HG02588 (cell line): Measurements from ENCODE around the gene CCR8.
A peak's percentile ranks its signal among the peaks of the same experiment; 100 is the strongest.
"Not testable (repeated sequence)": the region's sequence is repeated elsewhere in the genome, so short reads cannot be mapped to it uniquely, and the experiment has no call there.

Experiments
- ATAC-seq: cut with Tn5 transposase; IDR thresholded peaks from one replicate; pipeline ENCODE4 v1.9.1; 2021; ENCODE audit warnings: mild to moderate bottlenecking, moderate library complexity; ENCODE audit not compliant: unreplicated experiment

CCR8 gene

DNA sequence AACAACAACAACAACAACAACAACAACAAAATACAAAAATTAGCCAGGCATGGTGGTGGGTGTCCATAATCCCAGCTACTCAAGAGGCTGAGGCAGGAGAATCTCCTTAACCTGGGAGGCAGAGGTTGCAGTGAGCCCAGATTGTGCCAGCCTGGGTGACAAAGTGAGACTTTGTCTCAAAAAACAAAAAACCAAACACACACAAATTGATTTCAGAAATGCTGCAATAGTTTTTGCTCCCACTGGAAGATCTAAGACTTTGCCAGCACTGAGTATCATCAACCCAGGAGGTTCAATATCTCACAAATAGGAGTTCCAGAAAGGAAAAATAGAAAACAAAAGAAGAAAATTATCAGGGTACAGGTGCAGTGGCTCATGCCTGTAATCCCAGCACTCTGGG is 16.2 kb upstream of the CCR8 start:
- ATAC-seq, result no peak

DNA sequence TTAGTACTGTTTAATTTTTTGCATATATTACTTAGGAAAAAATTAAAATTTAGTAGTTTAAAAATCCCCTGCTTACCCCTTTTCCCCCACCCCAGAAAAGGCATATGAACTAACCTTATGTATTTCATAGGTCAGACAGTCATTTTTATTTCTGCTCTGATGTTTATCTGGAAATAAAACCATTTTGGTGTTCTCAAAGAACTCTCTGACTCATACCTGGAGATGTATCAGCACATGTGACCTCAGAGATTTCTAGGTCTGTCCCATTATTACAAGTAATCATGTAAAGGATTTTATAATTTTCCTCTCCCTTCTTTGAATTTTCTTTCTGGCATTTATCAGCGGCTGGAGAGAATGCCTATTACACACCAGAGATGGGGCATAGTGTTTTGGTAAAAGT is 14.1 kb upstream of the CCR8 start:
- no peak for ATAC-seq

DNA sequence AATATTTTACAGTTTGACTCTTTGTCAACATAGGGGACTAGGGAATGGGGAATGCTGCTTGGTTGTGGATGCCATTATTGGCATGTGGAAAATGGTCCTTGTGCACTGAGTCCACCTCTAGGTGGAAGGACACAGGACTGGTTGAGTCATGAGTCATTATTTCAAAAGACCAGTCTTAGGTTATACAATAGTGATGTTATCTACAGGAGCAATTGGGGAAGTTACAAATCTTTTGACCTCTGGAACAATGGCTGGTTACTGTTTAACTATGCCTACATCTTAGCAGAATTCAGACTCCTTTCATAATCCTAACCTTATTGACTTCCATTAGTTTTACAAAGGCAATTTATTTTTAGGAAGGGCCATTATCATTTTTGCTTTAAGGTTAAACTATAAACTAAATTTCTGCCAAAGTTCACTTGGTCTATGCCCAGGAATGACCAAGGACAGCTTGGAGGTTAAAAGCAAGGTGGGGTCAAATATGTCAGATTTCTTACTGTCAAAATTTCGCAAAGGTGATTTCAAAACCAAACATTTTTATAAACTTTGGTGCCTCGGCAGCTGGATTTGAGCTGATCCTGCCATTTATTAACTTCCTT is 11.8 kb upstream of the CCR8 start:
- no peak for ATAC-seq

DNA sequence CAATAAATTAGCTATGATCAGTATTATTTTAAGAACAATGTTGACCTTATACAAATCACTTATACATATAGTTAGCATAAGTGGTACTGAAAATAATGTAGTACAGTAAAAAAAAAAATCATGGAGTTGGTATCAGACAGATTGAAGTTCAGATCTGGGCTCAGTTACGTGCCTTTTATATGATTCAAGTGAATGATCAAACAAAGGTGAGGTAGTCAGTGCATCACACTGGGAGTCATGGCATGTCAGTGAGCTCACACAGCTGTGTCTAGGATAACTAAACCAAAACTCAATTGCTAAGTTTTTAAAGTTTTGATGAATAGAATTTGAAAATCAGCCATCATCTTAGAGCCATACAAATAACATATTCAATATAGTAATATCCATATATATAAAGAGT is 11.2 kb upstream of the CCR8 start:
- no peak for ATAC-seq

DNA sequence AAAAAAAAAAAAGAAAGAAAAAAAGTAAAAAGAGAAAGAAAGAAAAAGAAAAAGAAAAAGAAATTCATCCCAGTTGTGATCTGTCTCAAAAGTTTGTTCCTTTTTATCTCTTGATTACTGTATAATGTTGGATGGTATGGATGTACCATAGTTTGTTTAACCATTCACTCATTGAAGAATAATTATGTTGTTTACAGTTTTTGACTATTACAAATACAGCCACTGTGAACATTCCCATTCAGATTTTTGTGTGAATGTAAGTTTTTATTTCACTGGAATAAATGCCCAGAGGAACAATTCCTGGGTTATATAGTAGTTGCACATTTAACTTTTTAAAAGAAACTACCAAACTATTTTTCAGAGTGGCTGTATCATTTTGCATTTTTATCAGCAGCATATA is 10.3 kb upstream of the CCR8 start:
- no peak for ATAC-seq

DNA sequence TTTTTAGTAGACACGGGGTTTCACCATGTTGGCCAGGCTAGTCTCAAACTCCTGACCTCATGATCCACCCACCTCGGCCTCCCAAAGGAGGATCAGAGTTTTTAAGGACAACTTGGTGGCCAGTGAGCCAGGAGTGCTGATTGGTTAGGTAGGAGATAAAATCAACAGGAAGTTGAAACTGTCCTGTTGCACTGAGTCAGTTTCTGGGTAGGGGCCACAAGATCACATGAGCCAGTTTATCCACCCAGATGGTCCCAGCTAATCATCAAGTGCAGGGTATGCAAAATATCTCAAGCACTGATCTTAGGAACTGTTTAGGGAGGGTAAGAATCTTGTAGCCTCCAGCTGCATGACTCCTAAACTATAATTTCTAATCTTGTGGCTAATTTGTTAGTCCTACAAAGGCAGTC is 7.9 kb upstream of the CCR8 start:
- ATAC-seq, result not testable (repeated sequence)

DNA sequence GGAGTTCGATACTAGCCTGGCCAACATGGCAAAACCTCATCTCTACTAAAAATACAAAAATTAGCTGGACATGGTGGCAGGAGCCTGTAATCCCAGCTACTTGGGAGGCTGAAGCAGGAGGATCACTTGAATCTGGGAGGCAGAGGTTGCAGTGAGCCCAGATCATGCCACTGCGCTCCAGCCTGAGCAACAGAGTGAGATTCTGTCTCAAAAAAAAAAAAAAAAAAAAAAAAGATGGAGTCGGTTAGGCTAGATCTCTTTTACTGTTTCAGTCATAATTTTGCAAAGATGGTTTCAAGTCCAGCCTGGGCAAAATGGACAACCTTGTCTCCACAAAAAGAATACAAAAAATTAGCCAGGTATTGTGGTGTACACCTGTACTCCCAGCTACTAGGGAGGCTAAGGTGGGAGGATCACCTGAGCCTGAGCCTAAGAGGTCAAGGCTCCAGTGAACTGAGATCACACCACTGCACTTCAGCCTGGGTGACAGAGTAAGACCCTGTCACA is 7.2 kb upstream of the CCR8 start:
- ATAC-seq, result not testable (repeated sequence)

DNA sequence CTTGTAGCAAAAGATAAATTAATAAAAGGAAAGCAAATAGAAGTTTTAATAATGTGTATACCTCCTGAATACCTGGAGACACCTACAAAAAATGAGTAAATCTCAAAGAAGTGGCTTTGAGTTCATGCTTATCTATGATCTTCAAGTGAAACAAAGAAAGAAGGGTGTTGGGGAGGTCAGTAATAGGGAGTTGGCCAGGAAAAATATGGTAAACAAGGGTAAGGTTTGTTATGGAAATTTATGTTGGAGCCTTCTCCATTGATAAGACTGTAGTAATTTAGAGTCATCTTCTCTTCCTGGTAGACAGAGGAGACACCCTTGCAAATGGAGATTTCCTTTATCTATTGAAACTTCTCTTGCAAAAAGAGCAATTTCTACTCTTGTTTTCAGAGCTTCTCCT is 6.6 kb upstream of the CCR8 start:
- ATAC-seq, result no peak

DNA sequence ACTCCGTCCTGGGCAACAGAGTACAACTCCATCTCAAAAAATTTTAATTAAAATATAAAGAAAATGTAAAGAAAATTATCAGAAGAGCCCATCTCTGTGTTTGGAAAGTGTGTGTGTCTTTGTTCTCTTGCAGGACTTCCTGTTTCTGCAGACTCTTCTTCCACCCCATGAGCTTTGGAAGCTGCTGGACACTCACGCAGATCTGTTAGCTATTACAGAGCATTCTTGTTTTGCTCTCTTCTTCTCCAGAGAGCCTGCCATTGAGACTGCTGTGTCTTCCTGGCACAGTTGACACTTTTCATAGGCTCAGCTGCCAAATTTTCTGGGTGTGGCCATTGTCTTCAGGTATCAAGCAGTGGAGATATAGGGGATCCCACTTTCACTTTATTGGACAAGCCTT is 6.0 kb upstream of the CCR8 start:
- no peak for ATAC-seq

DNA sequence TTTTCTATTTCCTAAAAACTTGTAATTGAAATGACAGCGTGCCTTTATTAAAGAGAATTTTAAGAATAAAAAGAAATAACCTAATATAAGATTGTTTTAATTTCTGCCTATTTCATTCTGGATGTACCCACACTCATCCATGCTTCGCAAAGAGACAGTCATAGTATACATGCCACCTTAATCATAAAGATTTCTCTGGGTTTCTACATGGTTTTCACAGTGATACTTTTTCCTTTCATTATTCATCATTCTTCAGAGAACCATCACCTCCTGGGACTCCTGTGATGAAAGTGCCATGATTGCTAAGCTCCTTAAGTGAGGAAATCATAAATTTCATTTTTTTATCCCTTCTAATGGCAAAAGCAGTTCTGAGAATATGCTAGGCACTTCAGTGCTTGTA is 4.3 kb upstream of the CCR8 start:
- no peak for ATAC-seq

DNA sequence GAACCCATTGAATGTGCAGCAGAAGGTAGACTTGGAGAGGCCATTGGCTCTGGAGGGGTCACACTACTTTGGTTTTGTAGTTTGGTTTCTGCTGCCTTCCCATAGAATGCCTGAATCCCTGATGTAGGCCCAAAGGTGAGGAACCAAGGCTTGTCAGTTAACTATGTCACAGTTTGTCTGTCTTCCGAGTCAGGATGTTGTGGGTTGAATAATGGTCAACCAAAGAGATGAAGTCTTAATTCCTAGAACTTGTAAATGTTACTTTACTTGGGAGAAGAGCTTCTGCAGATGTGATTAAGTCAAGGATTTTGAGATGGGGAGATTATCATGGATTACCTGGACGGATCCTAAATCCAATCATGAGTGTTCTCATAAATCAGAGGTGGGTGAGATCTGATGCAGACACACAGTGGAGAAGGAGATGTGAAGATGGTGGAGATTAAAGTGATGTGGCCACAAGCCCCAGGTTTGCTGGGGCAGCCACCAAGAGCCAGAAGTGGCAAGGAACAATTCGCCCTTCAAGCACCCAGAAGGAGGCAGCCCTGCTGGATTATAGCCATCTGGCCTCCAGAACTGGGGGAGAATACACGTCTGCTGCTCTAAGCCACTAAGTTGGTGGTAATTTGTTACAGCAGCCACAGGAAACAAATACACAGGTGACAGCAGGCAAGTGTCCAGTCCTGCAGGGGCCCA is 2.3 kb upstream of the CCR8 start:
- ATAC-seq, result no peak

DNA sequence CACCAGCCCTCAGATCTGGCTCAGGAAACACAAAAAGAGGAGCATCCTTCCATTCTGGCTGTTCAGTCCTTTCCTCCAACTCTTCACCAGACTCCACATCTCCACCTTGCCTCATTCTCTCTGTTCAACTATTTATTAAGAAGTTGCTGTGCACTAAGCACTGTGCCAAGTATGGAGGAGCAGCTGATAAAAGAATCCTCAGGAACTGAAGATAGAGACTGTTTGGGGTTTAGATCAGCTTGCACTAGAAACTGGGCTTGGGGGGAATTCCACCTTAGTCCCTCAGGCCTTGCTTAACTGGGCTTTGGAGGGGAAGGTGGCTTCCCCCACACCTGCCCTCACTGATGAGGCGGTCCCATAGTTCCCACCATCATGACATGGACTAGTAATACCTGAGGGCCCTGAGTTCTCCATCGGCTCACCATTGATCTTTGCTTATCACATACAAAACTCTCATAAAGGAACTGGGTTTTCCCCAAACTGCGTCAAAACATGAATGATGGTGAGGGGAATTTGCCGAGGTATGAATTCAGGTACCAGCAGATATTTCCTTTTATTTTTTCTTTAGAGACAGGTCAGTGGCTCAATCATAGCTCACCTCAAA is 1.7 kb upstream of the CCR8 start:
- ATAC-seq, result peak; percentile 70

DNA sequence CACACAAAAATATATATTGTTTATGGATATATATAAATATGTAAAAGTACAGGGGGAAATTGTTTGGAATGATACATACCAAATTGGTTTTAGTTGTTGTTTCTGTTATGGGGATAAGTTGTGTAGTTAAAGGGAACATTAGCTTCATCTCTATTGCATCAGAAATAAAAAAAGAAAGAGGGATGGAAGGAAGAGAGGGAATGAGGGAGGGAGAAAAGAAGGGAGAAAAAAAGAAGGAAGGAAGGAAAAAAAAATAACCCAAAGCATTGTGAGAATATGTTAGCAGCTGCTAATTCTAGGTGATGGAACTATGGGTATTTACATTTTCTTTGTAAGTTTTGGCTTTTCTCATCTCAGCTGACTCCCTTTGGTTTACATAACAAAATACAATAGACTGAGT is 1.3 kb downstream of the CCR8 start:
- no peak for ATAC-seq

DNA sequence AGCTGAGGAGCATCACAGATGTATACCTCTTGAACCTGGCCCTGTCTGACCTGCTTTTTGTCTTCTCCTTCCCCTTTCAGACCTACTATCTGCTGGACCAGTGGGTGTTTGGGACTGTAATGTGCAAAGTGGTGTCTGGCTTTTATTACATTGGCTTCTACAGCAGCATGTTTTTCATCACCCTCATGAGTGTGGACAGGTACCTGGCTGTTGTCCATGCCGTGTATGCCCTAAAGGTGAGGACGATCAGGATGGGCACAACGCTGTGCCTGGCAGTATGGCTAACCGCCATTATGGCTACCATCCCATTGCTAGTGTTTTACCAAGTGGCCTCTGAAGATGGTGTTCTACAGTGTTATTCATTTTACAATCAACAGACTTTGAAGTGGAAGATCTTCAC is 3.0 kb downstream of the CCR8 start:
- no peak for ATAC-seq

DNA sequence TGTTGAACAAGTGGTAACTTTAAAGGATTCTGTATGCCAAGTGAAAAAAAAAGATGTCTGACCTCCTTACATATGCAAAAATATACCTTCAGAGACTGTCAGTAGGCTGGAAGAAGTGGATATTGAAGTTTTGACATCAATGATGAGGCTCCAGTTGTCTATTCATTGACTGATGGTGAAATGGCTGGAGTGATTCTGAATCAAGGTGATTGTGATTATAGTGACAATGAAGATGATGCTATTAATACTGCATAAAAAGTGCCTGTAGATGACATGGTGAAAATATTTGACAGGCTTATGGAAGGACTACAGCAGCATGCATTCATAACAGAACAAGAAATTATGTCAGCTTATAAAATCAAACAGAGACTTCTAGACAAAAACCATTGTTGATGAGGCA is 4.1 kb downstream of the CCR8 start:
- no peak for ATAC-seq

DNA sequence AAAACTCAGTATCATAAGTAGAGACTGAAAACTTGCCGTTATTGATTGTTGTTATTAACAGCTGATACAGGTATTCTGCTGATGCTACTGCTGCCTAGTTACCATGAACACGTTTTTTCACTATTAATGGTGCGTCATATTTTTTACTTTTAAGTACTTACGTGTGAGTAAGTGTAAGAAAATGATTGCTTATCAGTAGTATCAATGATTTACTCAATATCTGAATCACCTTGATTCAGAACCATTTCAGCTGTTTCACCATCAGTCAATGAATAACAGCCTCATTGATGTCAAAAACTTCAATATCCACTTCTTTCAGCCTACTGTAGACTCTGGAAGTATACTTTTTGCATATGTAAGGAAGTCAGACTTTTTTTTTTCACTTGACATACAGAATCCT is 4.7 kb downstream of the CCR8 start:
- no peak for ATAC-seq

DNA sequence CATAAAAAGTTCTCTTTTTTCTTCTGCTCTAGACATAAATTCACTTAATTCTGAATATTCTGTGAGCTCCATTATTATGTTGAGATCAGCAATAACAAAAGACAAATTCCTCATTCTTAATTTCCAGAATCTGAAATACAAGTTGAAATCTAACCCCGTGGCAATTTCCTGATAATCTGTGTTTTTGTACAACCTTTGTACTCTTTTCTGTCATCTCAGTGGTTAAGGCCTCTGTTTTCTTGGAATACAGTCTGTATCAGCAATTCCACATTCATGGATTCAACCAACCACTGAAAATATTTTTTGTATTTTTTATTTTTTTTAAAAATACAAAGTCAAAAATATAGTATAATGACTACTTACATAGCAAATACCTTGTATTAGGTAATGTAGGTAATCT is 8.7 kb downstream of the CCR8 start:
- no peak for ATAC-seq

DNA sequence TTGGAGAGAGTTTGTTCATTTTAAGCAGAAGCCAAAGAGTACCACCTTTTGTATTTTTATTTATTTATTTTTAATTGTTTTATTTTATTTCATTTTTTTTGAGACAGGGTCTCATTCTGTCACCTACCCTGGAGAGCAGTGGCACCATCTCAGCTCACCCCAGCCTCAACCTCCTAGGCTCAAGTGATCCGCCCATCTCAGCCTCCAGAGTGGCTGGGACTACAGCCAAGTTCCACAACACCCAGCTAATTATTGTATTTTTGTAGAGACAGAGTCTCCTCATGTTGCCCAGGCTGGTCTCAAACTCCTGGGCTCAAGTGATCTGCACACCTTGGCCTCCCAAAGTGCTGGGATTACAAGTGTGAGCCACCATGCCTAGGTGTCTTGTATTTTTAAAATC is 9.6 kb downstream of the CCR8 start:
- no peak for ATAC-seq

DNA sequence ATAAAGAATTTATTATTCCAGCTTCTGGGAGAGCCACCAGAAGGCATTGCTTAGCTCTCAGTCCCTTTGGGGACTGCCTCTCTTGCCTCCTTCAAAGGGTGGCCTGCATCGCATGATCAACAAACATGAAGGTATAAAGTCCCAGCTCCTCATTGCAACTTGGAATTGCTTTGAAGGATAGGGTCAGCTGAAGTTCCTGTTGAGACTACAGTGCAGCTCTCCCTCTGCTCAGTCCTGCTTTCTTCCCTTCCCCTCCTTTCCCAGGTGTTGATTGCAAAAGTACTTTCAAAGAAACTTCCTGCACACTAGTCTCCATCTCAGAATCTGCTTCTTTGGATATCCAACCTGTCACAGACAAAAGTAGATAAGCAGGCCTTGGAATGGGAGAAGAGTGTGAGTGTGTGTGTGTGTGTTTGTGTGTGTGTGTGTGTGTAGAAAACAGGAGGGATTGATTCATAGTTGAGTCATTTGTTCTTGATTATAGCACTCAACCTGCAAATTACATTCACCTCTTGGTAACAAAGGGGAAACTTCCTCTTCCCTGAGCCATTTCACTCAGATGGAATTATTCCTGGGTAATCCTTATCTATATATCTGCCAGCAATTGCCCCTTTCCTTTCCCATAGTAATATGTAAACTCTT is 13.7 kb downstream of the CCR8 start:
- no peak for ATAC-seq

DNA sequence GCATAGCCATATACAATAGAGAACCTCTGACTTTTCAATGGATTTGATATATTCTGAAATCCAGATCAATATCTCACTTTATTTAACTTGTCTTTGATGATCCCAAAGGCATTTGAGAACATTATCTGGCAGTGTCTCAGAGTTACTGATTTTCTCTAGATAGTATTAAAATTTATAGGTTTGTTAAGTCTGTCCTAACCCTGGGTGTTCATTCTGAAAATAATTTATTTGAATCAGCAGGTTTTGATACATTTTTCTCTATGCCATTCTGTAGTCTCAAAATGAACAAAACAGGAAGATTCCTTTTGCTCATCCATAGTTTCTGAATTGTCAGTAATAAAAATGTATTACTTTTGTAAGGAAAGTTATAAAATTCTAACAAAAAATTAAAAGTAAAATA is 14.3 kb downstream of the CCR8 start:
- no peak for ATAC-seq

DNA sequence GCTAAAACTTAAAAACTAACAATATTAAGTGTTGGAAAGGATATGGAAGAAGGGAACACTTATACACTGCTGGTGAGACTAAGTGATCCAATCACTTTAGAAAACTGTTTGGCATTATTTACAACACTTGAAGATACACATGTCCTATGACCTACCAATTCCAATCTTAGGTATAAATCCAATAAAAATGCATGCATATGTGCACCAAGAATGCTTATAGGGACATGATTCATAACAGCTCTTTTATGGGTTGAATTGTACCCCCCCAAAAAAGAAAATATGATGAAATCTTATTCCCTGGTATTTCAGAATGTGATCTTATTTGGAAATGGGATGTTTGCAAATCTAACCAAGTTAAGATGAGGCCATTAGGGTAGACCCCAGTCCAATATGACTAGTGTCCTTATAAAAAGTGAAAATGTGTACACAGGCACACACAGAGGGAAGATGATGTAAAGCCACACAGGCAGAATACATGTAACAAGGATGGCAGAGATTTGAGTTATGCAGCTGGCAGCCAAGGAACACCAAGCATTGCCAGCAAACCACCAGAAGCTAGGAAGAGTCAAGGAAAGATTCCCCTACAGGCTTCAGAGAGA is 15.3 kb downstream of the CCR8 start:
- no peak for ATAC-seq
